ENCODE measurements around the gene RBCK1.
"Not testable (repeated sequence)": the region's sequence is repeated elsewhere in the genome, so short reads cannot be mapped to it uniquely, and the experiment has no call there.

GRCh38 chr20:452021-452420 is 43.9 kb downstream of the RBCK1 start:
- not testable (repeated sequence) for TF ChIP-seq EZH2 (optimal IDR thresholded peaks at IDR 0.05; ENCODE audit: low read depth, low read length); CTCF (IDR thresholded peaks at IDR 0.05; ENCODE audit: low read length)
